Stimulated activated naive CD8-positive, alpha-beta T cell treated with anti-CD3 and anti-CD28 coated beads, Interleukin-15, amount 100 ng/mL, for 72 hours (primary cell): ENCODE results near the gene RAG2.

Experiments used
- ATAC-seq: fragments of 150-1000 bp; cut with Tn5 transposase; 2 replicates; pipeline ENCODE4 v1.10.0; 2021; ENCODE audit warnings: mild to moderate bottlenecking, moderate library complexity
- DNase-seq, 2 donors: peaks; one replicate each; pipeline ENCODE4 v3.0.0; 2021 to 2022
- H3K27ac Mint-ChIP-seq, 2 donors: one replicate each; pipeline ENCODE4 v1.8.0; 2022; ENCODE audit warnings: mild to moderate bottlenecking in 2 of 2, mixed read lengths in 2 of 2, moderate library complexity in 2 of 2
- H3K27me3 Mint-ChIP-seq: one replicate; pipeline ENCODE4 v1.8.0; 2022; ENCODE audit warnings: mixed read lengths
- H3K4me1 Mint-ChIP-seq: one replicate; pipeline ENCODE4 v1.8.0; 2022; ENCODE audit warnings: mild to moderate bottlenecking, mixed read lengths
- H3K4me3 Mint-ChIP-seq, 2 donors: one replicate each; pipeline ENCODE4 v1.8.0; 2022; ENCODE audit warnings: mild to moderate bottlenecking in 2 of 2, mixed read lengths in 2 of 2, moderate library complexity in 1 of 2
- H3K9me3 Mint-ChIP-seq, 2 donors: one replicate each; pipeline ENCODE4 v1.8.0; 2022; ENCODE audit warnings: mixed read lengths in 2 of 2

RAG2 gene

GRCh38 chr11:36598051-36598450 lies at the start of gene RAG2:
RAG2 (minus strand) TSS chr11:36598236; CDS start chr11:36594168, 4,068 bp downstream.
- Mint-ChIP-seq H3K4me1 (peaks cover 9% of the 10 kb centered on the region), H3K4me3 (no peak within 1 kb of the TSS), H3K9me3 (no peaks in the 10 kb centered on the region), H3K27me3 (peaks cover 41% of the 10 kb centered on the region), H3K27ac (no peak within 1 kb of the TSS)
- DNase-seq = no peak
- ATAC-seq = no peak

- DNase-seq (no peak), ATAC-seq (no peak)
- H3K4me1 Mint-ChIP-seq = no peaks in the 10 kb centered on the region
- no peak overlapping the region for H3K27ac Mint-ChIP-seq
- H3K9me3 Mint-ChIP-seq = peaks cover 0 to 2% of the 10 kb centered on the region in 2 donors
- H3K27me3 Mint-ChIP-seq = no peaks in the 10 kb centered on the region
- H3K4me3 Mint-ChIP-seq = no peak overlapping the region
Measured at GRCh38 chr11:36638556-36638955, 40.5 kb upstream of the RAG2 start.

GRCh38 chr11:36635066-36635862 lies 37.2 kb upstream of the RAG2 start:
- ATAC-seq (no peak), DNase-seq (no peak)
- no peak overlapping the region for H3K4me3 Mint-ChIP-seq
- no peaks in the 10 kb centered on the region for H3K4me1 Mint-ChIP-seq
- H3K27me3 Mint-ChIP-seq = no peaks in the 10 kb centered on the region
- no peak overlapping the region for H3K27ac Mint-ChIP-seq
- no peaks in the 10 kb centered on the region for H3K9me3 Mint-ChIP-seq

GRCh38 chr11:36631774-36632173 lies 33.7 kb upstream of the RAG2 start:
- no peaks in the 10 kb centered on the region for H3K9me3 Mint-ChIP-seq
- H3K27ac Mint-ChIP-seq = no peak overlapping the region
- ATAC-seq (no peak), DNase-seq (no peak)
- no peak overlapping the region for H3K4me3 Mint-ChIP-seq
- H3K4me1 Mint-ChIP-seq = no peaks in the 10 kb centered on the region
- H3K27me3 Mint-ChIP-seq = no peaks in the 10 kb centered on the region

GRCh38 chr11:36628765-36629244 lies 30.8 kb upstream of the RAG2 start:
- Mint-ChIP-seq H3K9me3 (no peaks in the 10 kb centered on the region), H3K4me3 (no peak overlapping the region), H3K27ac (no peak overlapping the region), H3K4me1 (no peaks in the 10 kb centered on the region), H3K27me3 (no peaks in the 10 kb centered on the region)
- ATAC-seq (no peak), DNase-seq (no peak)

GRCh38 chr11:36628141-36628540 lies 30.1 kb upstream of the RAG2 start:
- Mint-ChIP-seq H3K4me3 (no peak overlapping the region), H3K27ac (no peak overlapping the region), H3K9me3 (no peaks in the 10 kb centered on the region), H3K27me3 (no peaks in the 10 kb centered on the region), H3K4me1 (no peaks in the 10 kb centered on the region)
- DNase-seq (no peak), ATAC-seq (no peak)

GRCh38 chr11:36627471-36627870 lies 29.4 kb upstream of the RAG2 start:
- H3K4me1 Mint-ChIP-seq = no peaks in the 10 kb centered on the region
- no peaks in the 10 kb centered on the region for H3K9me3 Mint-ChIP-seq
- no peak for ATAC-seq
- H3K4me3 Mint-ChIP-seq = no peak overlapping the region
- no peak for DNase-seq
- no peak overlapping the region for H3K27ac Mint-ChIP-seq
- no peaks in the 10 kb centered on the region for H3K27me3 Mint-ChIP-seq

GRCh38 chr11:36627006-36627405 lies 29.0 kb upstream of the RAG2 start:
- no peak for DNase-seq
- Mint-ChIP-seq H3K9me3 (no peaks in the 10 kb centered on the region), H3K27me3 (no peaks in the 10 kb centered on the region), H3K4me1 (no peaks in the 10 kb centered on the region), H3K4me3 (no peak overlapping the region), H3K27ac (no peak overlapping the region)
- ATAC-seq = no peak

GRCh38 chr11:36623494-36623893 lies 25.5 kb upstream of the RAG2 start:
- Mint-ChIP-seq H3K4me3 (no peak overlapping the region), H3K4me1 (no peaks in the 10 kb centered on the region), H3K27me3 (peaks cover 6% of the 10 kb centered on the region), H3K27ac (no peak overlapping the region), H3K9me3 (no peaks in the 10 kb centered on the region)
- DNase-seq (no peak), ATAC-seq (no peak)

- H3K27me3 Mint-ChIP-seq = peaks cover 13% of the 10 kb centered on the region
Measured at GRCh38 chr11:36622431-36623136, 24.5 kb upstream of the RAG2 start.

GRCh38 chr11:36620246-36620645 lies 22.2 kb upstream of the RAG2 start:
- no peak for DNase-seq
- H3K27ac Mint-ChIP-seq = no peak overlapping the region
- no peaks in the 10 kb centered on the region for H3K4me1 Mint-ChIP-seq
- ATAC-seq = no peak
- H3K4me3 Mint-ChIP-seq = no peak overlapping the region
- H3K9me3 Mint-ChIP-seq = no peaks in the 10 kb centered on the region
- H3K27me3 Mint-ChIP-seq = peaks cover 13% of the 10 kb centered on the region

More at GRCh38 chr11:36622431-36623136, 24.5 kb upstream of the RAG2 start:
- Mint-ChIP-seq H3K9me3 (no peaks in the 10 kb centered on the region), H3K4me3 (no peak overlapping the region), H3K4me1 (no peaks in the 10 kb centered on the region), H3K27ac (no peak overlapping the region)
- ATAC-seq = peak; percentile 66
- DNase-seq = no peak

- DNase-seq (no peak), ATAC-seq (no peak)
- Mint-ChIP-seq H3K27ac (no peak overlapping the region), H3K4me1 (no peaks in the 10 kb centered on the region), H3K4me3 (no peak overlapping the region), H3K27me3 (peaks cover 13% of the 10 kb centered on the region), H3K9me3 (no peaks in the 10 kb centered on the region)
Measured at GRCh38 chr11:36619502-36619901, 21.5 kb upstream of the RAG2 start.

GRCh38 chr11:36618363-36619047 lies 20.5 kb upstream of the RAG2 start:
- DNase-seq = no peak
- H3K27me3 Mint-ChIP-seq = peaks cover 13% of the 10 kb centered on the region
- ATAC-seq = no peak
- no peaks in the 10 kb centered on the region for H3K4me1 Mint-ChIP-seq
- no peaks in the 10 kb centered on the region for H3K9me3 Mint-ChIP-seq
- H3K27ac Mint-ChIP-seq = no peak overlapping the region
- no peak overlapping the region for H3K4me3 Mint-ChIP-seq

GRCh38 chr11:36617543-36618362 lies 19.7 kb upstream of the RAG2 start:
- Mint-ChIP-seq H3K4me3 (no peak overlapping the region), H3K27ac (no peak overlapping the region), H3K9me3 (no peaks in the 10 kb centered on the region), H3K4me1 (no peaks in the 10 kb centered on the region), H3K27me3 (peaks cover 13% of the 10 kb centered on the region)
- ATAC-seq (no peak), DNase-seq (no peak)

GRCh38 chr11:36615826-36616225 lies 17.8 kb upstream of the RAG2 start:
- no peaks in the 10 kb centered on the region for H3K4me1 Mint-ChIP-seq
- H3K27me3 Mint-ChIP-seq = peaks cover 13% of the 10 kb centered on the region
- H3K27ac Mint-ChIP-seq = no peak overlapping the region
- DNase-seq = no peak
- H3K9me3 Mint-ChIP-seq = no peaks in the 10 kb centered on the region
- no peak for ATAC-seq
- no peak overlapping the region for H3K4me3 Mint-ChIP-seq
